ENCODE data around the gene KLF1. TPM values are rescaled to one million over a fixed set of nuclear protein-coding genes. Genes with fewer than 3 reads are reported as not detected.

The KLF1 gene
- total and polyA plus RNA-seq, 10 of the 15 experiments (the other 5 are each of a cell fraction or from before 2014, with no cell fraction given): 0.04 to 0.38 (median 0.08) TPM; not detected in 3

- in situ Hi-C loops (cut with MboI): no loop called here
- Histone ChIP-seq H4K20me1 (ENCODE audit: control insufficient read depth, insufficient read depth) (no peaks in the 10 kb centered on the region), H3K36me3 (ENCODE audit: control insufficient read depth in 2 of 2, insufficient read depth in 2 of 2, low read length in 1 of 2) (no peaks in the 10 kb centered on the region), H3K79me2 (ENCODE audit: control insufficient read depth, insufficient read depth, low read length) (no peaks in the 10 kb centered on the region), H3K4me2 (ENCODE audit: control insufficient read depth, insufficient read depth) (no peak overlapping the region), H3K9me3 (replicated peaks; ENCODE audit: control insufficient read depth, insufficient read depth, low read length) (no peaks in the 10 kb centered on the region; the same call in 2 of the 3 replicates), H2AFZ (ENCODE audit: control insufficient read depth, low read depth, low read length) (no peak overlapping the region; the same call in 1 of the 2 replicates), H3K27ac (ENCODE audit: control insufficient read depth, insufficient read depth) (no peak overlapping the region), H3K4me1 (ENCODE audit: control insufficient read depth, insufficient read depth, low read length) (peaks cover 7% of the 10 kb centered on the region), H3K4me3 (no peak overlapping the region), H3K27me3 (replicated peaks in 1 of 2; ENCODE audit: control insufficient read depth in 2 of 2, insufficient read depth in 2 of 2, low read length in 1 of 2) (no peaks in the 10 kb centered on the region), H3K9ac (ENCODE audit: control insufficient read depth, insufficient read depth, low read length) (no peak overlapping the region)
- no TSS peak for BruUV-seq (replicated peaks)
- SMC1A ChIA-PET (ENCODE audit: uncharacterized antibody, unreplicated experiment): interaction anchor here (0.9 to 1.8 kb wide), 3 partner anchors 14 to 47 kb away, joined by 3 to 5 read pairs (median 5); no protein-coding TSS in a partner anchor
- WGBS (ENCODE audit: insufficient coverage, insufficient replicate concordance, low lambda C conversion rate, missing lambda C conversion rate): 68% methylated on average over 22 of the region's 22 CpGs
- TF ChIP-seq TCF3 (IDR thresholded peaks at IDR 0.05; ENCODE audit: borderline replicate concordance, insufficient read depth, low read depth, low read length) (no peak), POLR2A (IDR thresholded peaks at IDR 0.05; ENCODE audit: low read depth, low read length) (no peak), SP1 (IDR thresholded peaks at IDR 0.05; ENCODE audit: low read depth, low read length) (no peak), JUND (IDR thresholded peaks at IDR 0.05; ENCODE audit: low read depth, low read length) (no peak), SPI1 (IDR thresholded peaks at IDR 0.05; ENCODE audit: borderline replicate concordance, insufficient read depth, low read depth, low read length) (no peak), ZBED1 (IDR thresholded peaks at IDR 0.05; ENCODE audit: borderline replicate concordance) (no peak), NKRF (conservative IDR thresholded peaks at IDR 0.05) (no peak)
- TF ChIP-seq, protein P1, sequence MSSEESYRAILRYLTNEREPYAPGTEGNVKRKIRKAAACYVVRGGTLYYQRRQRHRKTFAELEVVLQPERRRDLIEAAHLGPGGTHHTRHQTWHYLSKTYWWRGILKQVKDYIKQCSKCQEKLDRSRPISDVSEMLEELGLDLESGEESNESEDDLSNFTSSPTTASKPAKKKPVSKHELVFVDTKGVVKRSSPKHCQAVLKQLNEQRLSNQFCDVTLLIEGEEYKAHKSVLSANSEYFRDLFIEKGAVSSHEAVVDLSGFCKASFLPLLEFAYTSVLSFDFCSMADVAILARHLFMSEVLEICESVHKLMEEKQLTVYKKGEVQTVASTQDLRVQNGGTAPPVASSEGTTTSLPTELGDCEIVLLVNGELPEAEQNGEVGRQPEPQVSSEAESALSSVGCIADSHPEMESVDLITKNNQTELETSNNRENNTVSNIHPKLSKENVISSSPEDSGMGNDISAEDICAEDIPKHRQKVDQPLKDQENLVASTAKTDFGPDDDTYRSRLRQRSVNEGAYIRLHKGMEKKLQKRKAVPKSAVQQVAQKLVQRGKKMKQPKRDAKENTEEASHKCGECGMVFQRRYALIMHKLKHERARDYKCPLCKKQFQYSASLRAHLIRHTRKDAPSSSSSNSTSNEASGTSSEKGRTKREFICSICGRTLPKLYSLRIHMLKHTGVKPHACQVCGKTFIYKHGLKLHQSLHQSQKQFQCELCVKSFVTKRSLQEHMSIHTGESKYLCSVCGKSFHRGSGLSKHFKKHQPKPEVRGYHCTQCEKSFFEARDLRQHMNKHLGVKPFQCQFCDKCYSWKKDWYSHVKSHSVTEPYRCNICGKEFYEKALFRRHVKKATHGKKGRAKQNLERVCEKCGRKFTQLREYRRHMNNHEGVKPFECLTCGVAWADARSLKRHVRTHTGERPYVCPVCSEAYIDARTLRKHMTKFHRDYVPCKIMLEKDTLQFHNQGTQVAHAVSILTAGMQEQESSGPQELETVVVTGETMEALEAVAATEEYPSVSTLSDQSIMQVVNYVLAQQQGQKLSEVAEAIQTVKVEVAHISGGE (CRISPR knock-in tag; IDR thresholded peaks at IDR 0.05): no peak
- TF ChIP-seq, protein P2, sequence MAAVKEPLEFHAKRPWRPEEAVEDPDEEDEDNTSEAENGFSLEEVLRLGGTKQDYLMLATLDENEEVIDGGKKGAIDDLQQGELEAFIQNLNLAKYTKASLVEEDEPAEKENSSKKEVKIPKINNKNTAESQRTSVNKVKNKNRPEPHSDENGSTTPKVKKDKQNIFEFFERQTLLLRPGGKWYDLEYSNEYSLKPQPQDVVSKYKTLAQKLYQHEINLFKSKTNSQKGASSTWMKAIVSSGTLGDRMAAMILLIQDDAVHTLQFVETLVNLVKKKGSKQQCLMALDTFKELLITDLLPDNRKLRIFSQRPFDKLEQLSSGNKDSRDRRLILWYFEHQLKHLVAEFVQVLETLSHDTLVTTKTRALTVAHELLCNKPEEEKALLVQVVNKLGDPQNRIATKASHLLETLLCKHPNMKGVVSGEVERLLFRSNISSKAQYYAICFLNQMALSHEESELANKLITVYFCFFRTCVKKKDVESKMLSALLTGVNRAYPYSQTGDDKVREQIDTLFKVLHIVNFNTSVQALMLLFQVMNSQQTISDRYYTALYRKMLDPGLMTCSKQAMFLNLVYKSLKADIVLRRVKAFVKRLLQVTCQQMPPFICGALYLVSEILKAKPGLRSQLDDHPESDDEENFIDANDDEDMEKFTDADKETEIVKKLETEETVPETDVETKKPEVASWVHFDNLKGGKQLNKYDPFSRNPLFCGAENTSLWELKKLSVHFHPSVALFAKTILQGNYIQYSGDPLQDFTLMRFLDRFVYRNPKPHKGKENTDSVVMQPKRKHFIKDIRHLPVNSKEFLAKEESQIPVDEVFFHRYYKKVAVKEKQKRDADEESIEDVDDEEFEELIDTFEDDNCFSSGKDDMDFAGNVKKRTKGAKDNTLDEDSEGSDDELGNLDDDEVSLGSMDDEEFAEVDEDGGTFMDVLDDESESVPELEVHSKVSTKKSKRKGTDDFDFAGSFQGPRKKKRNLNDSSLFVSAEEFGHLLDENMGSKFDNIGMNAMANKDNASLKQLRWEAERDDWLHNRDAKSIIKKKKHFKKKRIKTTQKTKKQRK (IDR thresholded peaks at IDR 0.05; ENCODE audit: low read depth, low read length): no peak
- TF ChIP-seq, protein P3, sequence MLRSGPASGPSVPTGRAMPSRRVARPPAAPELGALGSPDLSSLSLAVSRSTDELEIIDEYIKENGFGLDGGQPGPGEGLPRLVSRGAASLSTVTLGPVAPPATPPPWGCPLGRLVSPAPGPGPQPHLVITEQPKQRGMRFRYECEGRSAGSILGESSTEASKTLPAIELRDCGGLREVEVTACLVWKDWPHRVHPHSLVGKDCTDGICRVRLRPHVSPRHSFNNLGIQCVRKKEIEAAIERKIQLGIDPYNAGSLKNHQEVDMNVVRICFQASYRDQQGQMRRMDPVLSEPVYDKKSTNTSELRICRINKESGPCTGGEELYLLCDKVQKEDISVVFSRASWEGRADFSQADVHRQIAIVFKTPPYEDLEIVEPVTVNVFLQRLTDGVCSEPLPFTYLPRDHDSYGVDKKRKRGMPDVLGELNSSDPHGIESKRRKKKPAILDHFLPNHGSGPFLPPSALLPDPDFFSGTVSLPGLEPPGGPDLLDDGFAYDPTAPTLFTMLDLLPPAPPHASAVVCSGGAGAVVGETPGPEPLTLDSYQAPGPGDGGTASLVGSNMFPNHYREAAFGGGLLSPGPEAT (IDR thresholded peaks at IDR 0.05; ENCODE audit: low read depth): no peak
- ATAC-seq (no peak), DNase-seq (ENCODE audit: low read depth, low spot score) (no peak), FAIRE-seq (no peak)
- intact Hi-C loops (cut with micrococcal nuclease; ENCODE audit: unreplicated experiment): no loop called here
- POLR2A ChIA-PET: interaction anchor here (0.7 to 2.4 kb wide), 4 partner anchors 11 to 48 kb away, joined by 4 to 8 read pairs (median 5); partner anchors contain the start of gene FARSA
- RAD21 ChIA-PET (ENCODE audit: unreplicated experiment): no interaction called here
- CTCF ChIA-PET: interaction anchor here (0.8 to 4.8 kb wide), 3 partner anchors 12 to 149 kb away, joined by 3 to 23 read pairs (median 11); no protein-coding TSS in a partner anchor
Observed at GRCh38 chr19:12913011-12913561, 26.1 kb upstream of the KLF1 start.
